GM12873 (cell line): ENCODE results near the gene PRSS35.

Experiments used
- TF ChIP-seq, protein P1 (sequence below): IDR thresholded peaks from 2 replicates; pipeline ENCODE4 v1.5.1; 2012; ENCODE audit warnings: low read depth, mild to moderate bottlenecking, moderate library complexity, low read length, control low read depth; ENCODE audit not compliant: insufficient read depth; ENCODE audit errors: missing control alignments

PRSS35 gene, protein sequence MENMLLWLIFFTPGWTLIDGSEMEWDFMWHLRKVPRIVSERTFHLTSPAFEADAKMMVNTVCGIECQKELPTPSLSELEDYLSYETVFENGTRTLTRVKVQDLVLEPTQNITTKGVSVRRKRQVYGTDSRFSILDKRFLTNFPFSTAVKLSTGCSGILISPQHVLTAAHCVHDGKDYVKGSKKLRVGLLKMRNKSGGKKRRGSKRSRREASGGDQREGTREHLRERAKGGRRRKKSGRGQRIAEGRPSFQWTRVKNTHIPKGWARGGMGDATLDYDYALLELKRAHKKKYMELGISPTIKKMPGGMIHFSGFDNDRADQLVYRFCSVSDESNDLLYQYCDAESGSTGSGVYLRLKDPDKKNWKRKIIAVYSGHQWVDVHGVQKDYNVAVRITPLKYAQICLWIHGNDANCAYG

DNA sequence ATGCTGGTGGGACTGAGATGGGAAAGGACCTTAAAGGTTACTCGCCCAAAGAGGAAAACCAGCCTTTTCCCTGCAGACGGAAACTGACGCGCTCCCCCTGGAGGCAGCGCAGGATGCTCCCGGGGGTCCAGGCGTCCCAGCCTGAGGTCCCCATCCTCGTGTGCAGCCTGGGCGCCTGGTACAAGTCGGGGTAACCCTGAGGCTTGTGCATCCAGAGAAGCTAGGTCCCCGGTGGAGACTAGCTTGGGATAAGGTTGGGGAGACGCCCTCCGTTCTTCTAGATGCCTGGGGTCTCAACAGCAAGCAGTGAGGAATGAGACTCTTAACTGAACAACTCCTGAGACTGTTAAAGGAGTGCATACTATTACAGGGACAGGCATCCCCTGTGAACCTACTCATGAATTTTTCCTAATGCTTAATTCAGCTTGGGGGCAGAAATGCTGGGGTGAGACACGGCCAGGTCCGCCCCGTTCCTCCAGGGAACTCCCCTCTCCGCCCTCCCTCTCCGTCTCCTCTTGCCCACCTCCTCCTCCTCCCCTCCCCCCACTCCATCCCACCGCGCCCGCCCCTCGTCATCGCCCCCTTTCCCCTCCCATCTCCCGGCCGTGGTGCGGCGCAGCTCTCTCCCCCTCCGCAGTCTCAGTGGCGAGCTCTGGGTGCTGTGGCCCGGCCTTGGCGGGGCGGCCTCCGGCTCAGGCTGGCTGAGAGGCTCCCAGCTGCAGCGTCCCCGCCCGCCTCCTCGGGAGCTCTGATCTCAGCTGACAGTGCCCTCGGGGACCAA, at the start of gene PRSS35:
TSS of gene PRSS35 (plus strand) at position 634 of the 781 bp plus-strand sequence. CDS start 10,908 bp downstream, outside the sequence.
- TF ChIP-seq, protein P1, sequence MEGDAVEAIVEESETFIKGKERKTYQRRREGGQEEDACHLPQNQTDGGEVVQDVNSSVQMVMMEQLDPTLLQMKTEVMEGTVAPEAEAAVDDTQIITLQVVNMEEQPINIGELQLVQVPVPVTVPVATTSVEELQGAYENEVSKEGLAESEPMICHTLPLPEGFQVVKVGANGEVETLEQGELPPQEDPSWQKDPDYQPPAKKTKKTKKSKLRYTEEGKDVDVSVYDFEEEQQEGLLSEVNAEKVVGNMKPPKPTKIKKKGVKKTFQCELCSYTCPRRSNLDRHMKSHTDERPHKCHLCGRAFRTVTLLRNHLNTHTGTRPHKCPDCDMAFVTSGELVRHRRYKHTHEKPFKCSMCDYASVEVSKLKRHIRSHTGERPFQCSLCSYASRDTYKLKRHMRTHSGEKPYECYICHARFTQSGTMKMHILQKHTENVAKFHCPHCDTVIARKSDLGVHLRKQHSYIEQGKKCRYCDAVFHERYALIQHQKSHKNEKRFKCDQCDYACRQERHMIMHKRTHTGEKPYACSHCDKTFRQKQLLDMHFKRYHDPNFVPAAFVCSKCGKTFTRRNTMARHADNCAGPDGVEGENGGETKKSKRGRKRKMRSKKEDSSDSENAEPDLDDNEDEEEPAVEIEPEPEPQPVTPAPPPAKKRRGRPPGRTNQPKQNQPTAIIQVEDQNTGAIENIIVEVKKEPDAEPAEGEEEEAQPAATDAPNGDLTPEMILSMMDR: peak; percentile 59

DNA sequence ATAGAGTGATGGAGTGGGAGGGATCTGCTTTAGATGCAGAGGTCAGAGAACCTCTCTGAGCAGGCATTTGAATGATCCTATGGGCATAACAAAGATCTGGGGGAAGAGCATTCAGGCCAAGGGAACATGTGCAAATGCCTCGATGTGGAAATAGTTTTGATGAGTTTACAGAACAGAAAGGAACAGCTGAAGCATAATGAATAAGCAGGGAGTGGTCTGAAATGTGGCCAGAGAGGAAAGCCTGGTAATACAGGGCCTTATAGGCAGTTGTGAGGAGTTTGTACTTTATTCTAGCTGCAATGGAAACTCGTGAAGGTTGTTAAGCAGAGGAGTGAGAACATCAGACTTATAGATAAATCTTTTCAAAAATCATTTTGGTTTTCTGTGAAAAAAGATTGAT, 48.4 kb upstream of the PRSS35 start:
- TF ChIP-seq, protein P1: no peak

DNA sequence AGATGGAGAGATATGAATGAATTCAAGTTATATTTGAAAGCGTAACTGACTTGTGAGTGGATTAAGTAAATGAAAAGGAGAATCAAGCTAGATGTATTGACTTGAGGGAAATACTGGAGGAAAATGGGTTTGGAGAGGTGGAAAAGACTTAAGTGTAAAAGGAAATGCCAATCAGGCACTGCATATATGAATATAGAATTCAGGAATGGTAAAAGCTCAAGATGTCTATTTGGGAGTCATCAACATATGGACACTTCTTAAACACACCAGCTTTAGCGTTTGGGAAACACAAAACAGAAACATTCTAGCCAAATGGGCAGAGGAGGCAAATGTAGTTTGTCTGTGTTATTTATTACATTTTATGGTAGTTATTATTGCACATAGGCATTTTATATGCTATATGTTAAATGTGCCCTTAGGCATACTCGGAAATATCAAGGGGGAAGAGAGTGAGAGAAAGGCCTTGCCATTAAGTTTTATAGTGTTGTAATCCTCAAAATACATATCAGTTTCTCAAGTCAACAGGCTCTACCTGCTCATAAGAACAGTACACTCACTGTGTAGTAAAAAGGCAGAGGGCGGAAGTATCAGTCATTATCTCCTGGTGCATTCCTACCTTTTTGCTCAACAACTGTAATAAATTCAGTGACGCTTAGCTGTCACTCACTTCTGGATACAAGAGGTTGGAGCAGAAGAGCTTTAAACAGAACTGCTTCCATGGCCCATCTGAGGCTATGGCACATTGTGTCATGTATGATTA, 47.8 kb upstream of the PRSS35 start:
- TF ChIP-seq, protein P1: no peak

DNA sequence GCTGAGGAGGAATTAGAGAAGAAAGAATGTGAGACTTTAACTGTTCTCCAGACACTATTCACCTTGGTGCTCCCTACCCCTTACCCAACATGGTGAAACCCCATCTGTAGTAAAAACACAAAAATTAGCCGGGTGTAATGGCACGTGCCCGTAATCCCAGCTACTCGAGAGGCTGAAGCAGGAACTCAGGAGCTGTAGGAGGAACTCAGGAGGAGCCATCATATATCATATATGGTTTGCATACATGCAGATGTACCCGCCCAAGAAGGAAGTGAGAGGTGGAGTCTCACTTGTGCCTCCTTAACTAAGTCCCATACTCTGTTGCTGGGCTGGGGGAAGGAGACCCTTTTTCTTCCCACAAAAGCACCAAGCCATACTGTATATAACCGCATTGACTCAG, 46.0 kb upstream of the PRSS35 start:
- TF ChIP-seq, protein P1: no peak

DNA sequence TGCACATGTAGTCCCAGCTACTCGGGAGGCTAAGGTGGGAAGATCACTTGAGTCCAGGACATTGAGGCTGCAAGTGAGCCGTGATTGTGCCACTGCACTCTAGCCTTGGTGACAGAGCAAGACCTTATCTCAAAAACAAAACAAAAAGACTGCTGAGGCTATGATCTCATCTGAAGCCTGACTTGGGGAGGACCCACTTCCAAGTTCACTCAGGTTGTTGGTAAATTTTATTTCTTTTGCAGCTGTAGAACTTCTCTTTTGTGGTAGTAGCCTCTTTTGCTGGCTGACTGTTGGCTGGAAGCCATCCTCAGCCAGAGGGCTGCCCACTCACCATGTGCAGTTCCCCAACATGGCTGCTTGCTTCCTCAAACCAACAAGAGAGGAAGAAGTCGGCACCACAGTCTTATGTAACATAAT, 44.7 kb upstream of the PRSS35 start:
- TF ChIP-seq, protein P1: no peak

DNA sequence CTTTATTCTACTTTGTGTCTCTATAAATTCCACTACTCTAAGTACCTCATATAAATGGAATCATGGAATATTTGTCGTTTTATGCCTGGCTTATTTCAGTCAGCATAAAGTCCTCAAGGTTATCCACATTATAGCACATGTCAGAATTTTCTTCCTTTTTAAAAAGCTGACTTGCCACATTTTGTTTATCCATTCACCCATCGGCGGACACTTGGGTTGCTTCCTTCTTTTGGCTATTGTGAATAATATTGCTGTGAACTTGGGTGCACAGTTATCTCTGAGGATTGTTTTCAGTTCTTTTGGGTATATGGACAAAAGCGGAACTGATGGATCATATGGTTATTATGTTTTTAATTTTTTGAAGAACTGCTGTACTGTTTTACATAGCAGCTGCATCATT, 42.3 kb upstream of the PRSS35 start:
- TF ChIP-seq, protein P1: no peak

DNA sequence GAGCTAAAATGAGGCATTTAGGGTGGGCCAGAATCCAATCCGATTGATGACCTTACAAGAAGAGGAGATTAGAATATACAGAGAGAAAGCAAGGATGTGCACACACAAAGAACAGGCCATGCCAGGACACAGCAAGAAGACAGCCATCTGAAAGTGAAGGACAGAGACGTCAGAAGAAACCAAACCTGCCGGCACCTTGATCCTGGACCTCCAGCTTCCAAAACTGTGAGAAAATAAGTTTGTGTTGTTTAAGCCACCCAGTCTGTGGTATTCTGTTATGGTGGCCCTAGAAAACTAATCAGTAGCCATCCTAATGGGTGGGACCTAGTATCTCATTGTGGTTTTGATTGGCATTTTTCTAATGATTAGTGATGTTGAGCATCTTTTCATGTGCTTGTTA, 41.7 kb upstream of the PRSS35 start:
- TF ChIP-seq, protein P1: no peak
